ENCODE measurements around the gene TK1.

The TK1 gene

GRCh38 chr17:78130437-78131101 is 56.3 kb downstream of the TK1 start, which contains the start of gene TMC8:
Gene TMC8 (plus strand): TSS chr17:78130771. CDS start chr17:78131589, 818 bp downstream.
- Histone ChIP-seq H3K79me2 (ENCODE audit: control insufficient read depth, low read length) (peaks cover 86% of the 10 kb centered on the region), H3K27ac (ENCODE audit: low read depth, low read length) (peak within 1 kb of the TSS; percentile 90), H3F3A (ENCODE audit: control insufficient read depth, insufficient read depth) (peaks cover 17% of the 10 kb centered on the region), H3K36me3 (ENCODE audit: control insufficient read depth, low read length) (peaks cover 71% of the 10 kb centered on the region), H3K27me3 (ENCODE audit: control insufficient read depth, low read length) (no peaks in the 10 kb centered on the region), H4K20me1 (ENCODE audit: control insufficient read depth, insufficient read depth, low read depth, low read length) (peaks cover 3% of the 10 kb centered on the region; the same call in 1 of the 2 replicates), H3K4me3 (ENCODE audit: low read length) (peak within 1 kb of the TSS; percentile 95), H3K9me3 (ENCODE audit: control insufficient read depth, insufficient read depth, low read length) (no peaks in the 10 kb centered on the region), H3K4me1 (ENCODE audit: control insufficient read depth, low read length) (peaks cover 83% of the 10 kb centered on the region), H3K9me2 (replicated peaks; ENCODE audit: control insufficient read depth, low read length) (no peaks in the 10 kb centered on the region), H3K4me2 (ENCODE audit: low read length) (peak within 1 kb of the TSS; percentile 99)
- no peak for TF ChIP-seq EZH2phosphoT487 (IDR thresholded peaks at IDR 0.05; ENCODE audit: borderline replicate concordance, low read length)
- no peak for TF ChIP-seq CTCF (IDR thresholded peaks at IDR 0.05; ENCODE audit: low read depth, low read length, poor library complexity, severe bottlenecking)

- H3F3A ChIP-seq (ENCODE audit: control insufficient read depth, insufficient read depth): peaks cover 17% of the 10 kb centered on the region
- H3K4me1 ChIP-seq (ENCODE audit: control insufficient read depth, low read length): peaks cover 83% of the 10 kb centered on the region
- peaks cover 71% of the 10 kb centered on the region for H3K36me3 ChIP-seq (ENCODE audit: control insufficient read depth, low read length)
- H3K4me3 ChIP-seq (ENCODE audit: low read length): peak overlapping the region; percentile 95
- H3K9me2 ChIP-seq (replicated peaks; ENCODE audit: control insufficient read depth, low read length): no peaks in the 10 kb centered on the region
- no peaks in the 10 kb centered on the region for H3K9me3 ChIP-seq (ENCODE audit: control insufficient read depth, insufficient read depth, low read length)
- peaks cover 3% of the 10 kb centered on the region; the same call in 1 of the 2 replicates for H4K20me1 ChIP-seq (ENCODE audit: control insufficient read depth, insufficient read depth, low read depth, low read length)
- peaks cover 89% of the 10 kb centered on the region for H3K79me2 ChIP-seq (ENCODE audit: control insufficient read depth, low read length)
- peak overlapping the region; percentile 90 for H3K27ac ChIP-seq (ENCODE audit: low read depth, low read length)
- H3K27me3 ChIP-seq (ENCODE audit: control insufficient read depth, low read length): no peaks in the 10 kb centered on the region
- TF ChIP-seq EZH2phosphoT487 (IDR thresholded peaks at IDR 0.05; ENCODE audit: borderline replicate concordance, low read length) (no peak), CTCF (IDR thresholded peaks at IDR 0.05; ENCODE audit: low read depth, low read length, poor library complexity, severe bottlenecking) (no peak)
- peak overlapping the region; percentile 99 for H3K4me2 ChIP-seq (ENCODE audit: low read length)
Observed at GRCh38 chr17:78130090-78130436, 56.8 kb downstream of the TK1 start.

DNA sequence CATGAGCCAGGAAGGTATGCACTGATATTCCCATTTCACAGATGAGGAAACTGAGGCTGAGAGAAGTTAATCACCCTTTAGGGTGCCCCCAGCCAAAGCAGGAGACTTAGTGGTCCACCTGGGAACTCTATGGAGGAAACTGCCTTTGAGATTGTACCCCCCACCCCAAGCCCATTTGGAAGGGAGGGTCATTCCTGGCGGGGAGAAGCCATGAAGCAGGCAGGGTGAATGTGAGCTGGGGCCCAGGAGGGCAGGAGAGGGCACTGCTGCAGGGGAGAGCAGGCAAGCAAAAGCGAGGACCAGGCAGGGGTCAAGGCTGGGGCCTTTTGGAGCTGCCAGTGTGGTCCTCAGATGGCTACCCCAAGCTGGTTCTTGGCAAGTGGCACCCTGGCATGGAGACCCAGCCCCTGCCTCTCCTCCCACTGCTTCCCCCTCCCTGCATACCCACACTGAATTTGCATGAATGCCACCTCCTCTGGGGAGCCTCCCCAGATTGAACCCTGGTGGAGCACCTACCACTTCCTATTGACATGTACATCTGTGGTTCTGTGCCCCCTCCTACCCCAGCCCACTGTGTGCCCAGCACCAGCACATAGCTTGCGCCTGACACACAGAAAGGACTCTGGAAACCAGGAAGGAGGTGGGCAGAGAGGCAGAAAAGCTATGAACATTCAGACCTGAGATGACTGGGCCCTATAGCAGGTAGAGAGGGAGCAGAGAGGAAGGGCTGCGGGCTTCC is 57.3 kb downstream of the TK1 start:
- Histone ChIP-seq H3K4me2 (ENCODE audit: low read length) (peak overlapping the region; percentile 99), H3K27ac (ENCODE audit: low read depth, low read length) (peak overlapping the region; percentile 90), H3K4me1 (ENCODE audit: control insufficient read depth, low read length) (peaks cover 83% of the 10 kb centered on the region), H3K36me3 (ENCODE audit: control insufficient read depth, low read length) (peaks cover 70% of the 10 kb centered on the region), H3K9me3 (ENCODE audit: control insufficient read depth, insufficient read depth, low read length) (no peaks in the 10 kb centered on the region), H3K4me3 (ENCODE audit: low read length) (peak overlapping the region; percentile 95), H4K20me1 (ENCODE audit: control insufficient read depth, insufficient read depth, low read depth, low read length) (peaks cover under 1% of the 10 kb centered on the region; the same call in 1 of the 2 replicates), H3K27me3 (ENCODE audit: control insufficient read depth, low read length) (no peaks in the 10 kb centered on the region), H3F3A (ENCODE audit: control insufficient read depth, insufficient read depth) (peaks cover 17% of the 10 kb centered on the region), H3K9me2 (replicated peaks; ENCODE audit: control insufficient read depth, low read length) (no peaks in the 10 kb centered on the region), H3K79me2 (ENCODE audit: control insufficient read depth, low read length) (peaks cover 89% of the 10 kb centered on the region)
- TF ChIP-seq EZH2phosphoT487 (IDR thresholded peaks at IDR 0.05; ENCODE audit: borderline replicate concordance, low read length): no peak
- TF ChIP-seq CTCF (IDR thresholded peaks at IDR 0.05; ENCODE audit: low read depth, low read length, poor library complexity, severe bottlenecking): no peak
